ENCODE results near the gene GNG7. TPM values are rescaled to one million over a fixed set of nuclear protein-coding genes. Genes with fewer than 3 reads are reported as not detected.
A peak's percentile ranks its signal among the peaks of the same experiment; 100 is the strongest.

GNG7 gene
- 0.07 and 0.13 TPM in 2 replicates for total RNA-seq

DNA sequence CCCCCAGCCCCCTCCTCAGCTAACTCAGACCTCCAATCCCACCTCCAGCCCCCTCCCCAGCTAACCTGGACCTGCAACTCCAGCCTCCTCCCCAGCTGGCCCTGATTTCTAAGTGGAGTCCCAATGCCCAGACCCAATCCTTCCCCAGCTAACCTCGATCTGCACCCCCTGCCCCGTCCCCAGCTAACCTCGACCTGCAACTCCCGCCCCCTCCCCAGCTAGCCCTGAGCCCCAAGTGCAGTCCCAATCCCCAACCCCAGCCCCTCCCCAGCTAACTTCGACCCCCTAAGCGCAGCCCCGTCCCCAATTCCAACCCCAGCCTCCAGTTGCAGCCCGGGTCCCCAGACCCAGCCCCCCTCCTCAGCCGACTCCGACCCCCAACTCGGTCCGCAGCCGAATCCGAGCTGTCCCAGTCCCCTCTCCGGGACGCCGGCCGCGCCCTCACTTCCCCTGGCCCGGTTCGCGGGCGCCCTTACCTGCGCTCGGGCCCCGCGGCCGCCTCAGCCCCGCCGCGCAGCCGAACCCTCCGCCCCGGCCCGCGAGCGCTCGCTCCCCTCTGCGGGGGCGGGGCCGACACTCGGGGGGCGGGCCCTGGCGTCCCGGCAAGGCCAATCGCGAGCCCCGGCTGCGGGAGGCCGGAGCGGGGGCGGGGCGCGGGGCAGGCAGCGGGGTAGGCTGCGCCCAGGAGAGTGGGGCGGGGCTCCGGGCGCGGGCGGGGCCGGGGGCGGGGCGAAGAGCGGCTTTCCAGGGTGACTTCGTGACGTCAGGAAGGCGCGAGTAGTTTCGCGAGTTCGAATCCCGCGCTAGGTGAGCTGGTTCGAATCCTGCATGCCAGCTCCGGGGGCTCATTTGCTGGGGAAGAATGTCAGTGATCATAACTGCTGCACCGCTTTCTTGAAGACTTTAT lies at the start of gene GNG7:
GNG7 (minus strand) TSS at position 525 of the 907 bp plus-strand sequence. CDS start 182,006 bp downstream, outside the sequence.
- peak; percentile 88 for DNase-seq (ENCODE audit: low spot score)
- H3K9me3 Mint-ChIP-seq, result no peaks in the 10 kb centered on the region
- peak within 1 kb of the TSS; percentile 62 for H3K4me3 Mint-ChIP-seq
- intact Hi-C loops (cut with micrococcal nuclease), result loop anchor here (1.0 kb wide), 1 partner anchor 117 kb away; the partner anchor contains the start of gene ZNF554
- no peaks in the 10 kb centered on the region for H3K4me1 Mint-ChIP-seq (ENCODE audit: low read depth)
- H3K27ac Mint-ChIP-seq, result no peak within 1 kb of the TSS
- no peaks in the 10 kb centered on the region for H3K36me3 Mint-ChIP-seq (ENCODE audit: low read depth)
- peaks cover 6% of the 10 kb centered on the region for H3K27me3 Mint-ChIP-seq (ENCODE audit: insufficient read depth)

DNA sequence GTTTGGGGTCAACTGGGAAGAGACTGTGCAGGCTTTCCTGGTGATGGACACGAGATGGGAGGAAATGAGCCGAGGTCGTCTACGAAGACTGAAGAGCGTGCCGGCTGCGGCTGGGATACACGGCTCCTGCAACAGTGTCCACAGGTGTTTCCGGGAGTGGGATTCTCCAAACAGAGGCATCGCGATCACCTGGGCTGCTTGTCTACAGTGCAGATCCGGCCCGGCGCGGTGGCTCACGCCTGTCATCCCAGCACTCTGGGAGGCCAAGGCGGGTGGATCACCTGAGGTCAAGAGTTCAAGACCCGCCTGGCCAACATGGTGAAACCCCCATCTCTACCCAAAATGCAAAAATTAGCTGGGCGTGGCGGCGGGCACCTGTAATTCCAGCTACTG lies 48.9 kb upstream of the GNG7 start:
- Mint-ChIP-seq H3K4me3 (no peak overlapping the region), H3K4me1 (ENCODE audit: low read depth) (no peaks in the 10 kb centered on the region), H3K27me3 (ENCODE audit: insufficient read depth) (peaks cover 3% of the 10 kb centered on the region), H3K9me3 (no peaks in the 10 kb centered on the region), H3K27ac (no peak overlapping the region), H3K36me3 (ENCODE audit: low read depth) (peaks cover 8% of the 10 kb centered on the region)
- no peak for DNase-seq (ENCODE audit: low spot score)
- intact Hi-C loops (cut with micrococcal nuclease), result no loop called here

DNA sequence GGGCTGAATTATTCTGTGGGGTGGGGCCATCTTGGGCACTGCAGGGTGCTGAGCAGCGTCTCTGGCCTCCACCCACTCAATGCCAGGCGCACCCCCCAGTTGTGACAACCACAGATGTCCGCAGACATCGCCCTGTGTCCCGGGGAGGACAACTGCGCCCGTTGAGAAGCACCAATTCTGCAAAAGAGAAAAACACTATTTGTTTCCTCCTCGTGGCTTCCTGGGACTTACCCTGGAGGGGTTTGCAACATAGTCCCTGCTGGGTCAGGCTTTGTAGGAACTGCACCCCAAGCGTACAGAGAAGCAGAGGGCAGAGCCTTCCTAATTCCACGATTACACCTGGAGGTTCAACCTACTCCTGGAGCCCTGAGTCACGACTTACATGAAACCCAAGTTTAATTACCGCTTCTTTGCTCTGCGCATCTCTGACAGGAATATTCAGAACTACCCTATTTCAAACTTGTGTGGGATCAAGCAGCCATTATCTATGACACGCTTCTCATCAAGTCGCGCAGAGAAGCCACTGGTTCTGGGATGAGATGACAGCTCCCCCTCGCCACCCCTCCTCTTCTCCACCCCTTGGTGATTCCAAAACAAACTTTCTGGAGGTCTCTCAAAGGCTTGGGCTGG lies 48.4 kb upstream of the GNG7 start:
- peaks cover 6% of the 10 kb centered on the region for H3K36me3 Mint-ChIP-seq (ENCODE audit: low read depth)
- H3K27me3 Mint-ChIP-seq (ENCODE audit: insufficient read depth), result peaks cover 3% of the 10 kb centered on the region
- no peak overlapping the region for H3K4me3 Mint-ChIP-seq

GRCh38 chr19:2747349-2747748 lies 44.9 kb upstream of the GNG7 start:
- intact Hi-C loops (cut with micrococcal nuclease), result loop anchor here (10.0 kb wide), 1 partner anchor 273 kb away; the partner anchor contains the start of gene GADD45B
- no peak overlapping the region for H3K27ac Mint-ChIP-seq
- peaks cover 7% of the 10 kb centered on the region for H3K27me3 Mint-ChIP-seq (ENCODE audit: insufficient read depth)
- no peak overlapping the region for H3K4me3 Mint-ChIP-seq
- DNase-seq (ENCODE audit: low spot score), result no peak
- no peaks in the 10 kb centered on the region for H3K36me3 Mint-ChIP-seq (ENCODE audit: low read depth)
- no peaks in the 10 kb centered on the region for H3K4me1 Mint-ChIP-seq (ENCODE audit: low read depth)
- H3K9me3 Mint-ChIP-seq, result no peaks in the 10 kb centered on the region

More for the DNA sequence above, 48.4 kb upstream of the GNG7 start:
- H3K27ac Mint-ChIP-seq, result no peak overlapping the region
- no peak for DNase-seq (ENCODE audit: low spot score)
- no peaks in the 10 kb centered on the region for H3K9me3 Mint-ChIP-seq
- intact Hi-C loops (cut with micrococcal nuclease), result no loop called here
- no peaks in the 10 kb centered on the region for H3K4me1 Mint-ChIP-seq (ENCODE audit: low read depth)

DNA sequence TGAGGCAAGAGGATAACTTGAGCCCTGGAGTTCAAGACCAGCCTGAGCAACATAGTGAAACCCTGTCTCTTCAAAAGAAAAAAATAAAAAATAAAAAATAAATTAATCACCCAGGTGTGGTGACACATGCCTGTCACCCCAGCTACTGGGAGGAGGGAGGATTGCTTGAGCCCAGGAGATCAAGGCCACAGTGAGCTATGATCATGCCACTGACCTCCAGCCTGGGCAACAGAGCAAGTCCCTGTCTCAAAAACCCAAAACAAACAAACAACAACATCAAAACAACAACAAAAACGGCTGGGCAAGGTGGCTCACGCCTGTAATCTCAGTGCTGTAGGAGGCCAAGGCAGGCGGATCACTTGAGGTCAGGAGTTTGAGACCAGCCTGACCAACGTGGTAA lies 41.6 kb upstream of the GNG7 start:
- intact Hi-C loops (cut with micrococcal nuclease), result loop anchor here (10.0 kb wide), 1 partner anchor 269 kb away; the partner anchor contains the start of gene GADD45B
- Mint-ChIP-seq H3K9me3 (no peaks in the 10 kb centered on the region), H3K27me3 (ENCODE audit: insufficient read depth) (peaks cover 10% of the 10 kb centered on the region), H3K4me1 (ENCODE audit: low read depth) (peaks cover 3% of the 10 kb centered on the region), H3K27ac (no peak overlapping the region), H3K4me3 (no peak overlapping the region), H3K36me3 (ENCODE audit: low read depth) (peaks cover 3% of the 10 kb centered on the region)
- no peak for DNase-seq (ENCODE audit: low spot score)

- Mint-ChIP-seq H3K9me3 (no peaks in the 10 kb centered on the region), H3K36me3 (ENCODE audit: low read depth) (peaks cover 7% of the 10 kb centered on the region), H3K4me3 (no peak overlapping the region), H3K4me1 (ENCODE audit: low read depth) (peaks cover 9% of the 10 kb centered on the region), H3K27ac (no peak overlapping the region), H3K27me3 (ENCODE audit: insufficient read depth) (peaks cover 10% of the 10 kb centered on the region)
- intact Hi-C loops (cut with micrococcal nuclease), result loop anchor here (10.0 kb wide), 1 partner anchor 268 kb away; the partner anchor contains the start of gene GADD45B
- no peak for DNase-seq (ENCODE audit: low spot score)
Measured at GRCh38 chr19:2743099-2743498, 40.6 kb upstream of the GNG7 start.

DNA sequence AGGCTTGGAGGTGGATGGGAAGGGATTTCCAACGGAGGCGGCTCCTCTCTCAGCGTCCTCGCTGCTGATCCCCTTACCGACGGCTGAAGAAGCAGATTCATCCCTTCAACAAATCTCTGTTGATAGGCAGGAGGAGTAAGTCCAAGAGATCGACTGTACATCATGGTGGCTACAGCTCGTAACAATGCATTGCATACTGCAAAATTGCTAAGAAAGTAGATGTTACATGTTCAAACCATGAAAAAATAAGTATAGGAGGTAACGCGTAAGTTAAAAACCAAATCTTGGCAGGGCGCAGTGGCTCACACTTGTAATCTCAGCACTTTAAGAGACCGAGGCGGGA lies 37.8 kb upstream of the GNG7 start:
- Mint-ChIP-seq H3K9me3 (no peaks in the 10 kb centered on the region), H3K4me3 (peak overlapping the region; percentile 93), H3K27ac (no peak overlapping the region), H3K36me3 (ENCODE audit: low read depth) (peaks cover 24% of the 10 kb centered on the region), H3K4me1 (ENCODE audit: low read depth) (peaks cover 9% of the 10 kb centered on the region), H3K27me3 (ENCODE audit: insufficient read depth) (peaks cover 5% of the 10 kb centered on the region)
- intact Hi-C loops (cut with micrococcal nuclease), result loop anchor here (1.0 to 10.0 kb wide), 3 partner anchors 9 to 265 kb away; partner anchors contain the start of genes GADD45B and THOP1
- DNase-seq (ENCODE audit: low spot score), result no peak

GRCh38 chr19:2739602-2740313 lies 37.3 kb upstream of the GNG7 start, which contains the start of gene SLC39A3:
TSS of gene SLC39A3 (minus strand) at chr19:2740017. CDS start at chr19:2737257, 2,760 bp downstream.
- Mint-ChIP-seq H3K27me3 (ENCODE audit: insufficient read depth) (peaks cover 5% of the 10 kb centered on the region), H3K36me3 (ENCODE audit: low read depth) (peaks cover 26% of the 10 kb centered on the region), H3K4me3 (peak within 1 kb of the TSS; percentile 93), H3K4me1 (ENCODE audit: low read depth) (peaks cover 9% of the 10 kb centered on the region), H3K9me3 (no peaks in the 10 kb centered on the region), H3K27ac (peak within 1 kb of the TSS; percentile 87)
- intact Hi-C loops (cut with micrococcal nuclease), result loop anchor here (1.0 to 10.0 kb wide), 3 partner anchors 10 to 265 kb away; partner anchors contain the start of genes GADD45B and THOP1
- peak; percentile 98 for DNase-seq (ENCODE audit: low spot score)

DNA sequence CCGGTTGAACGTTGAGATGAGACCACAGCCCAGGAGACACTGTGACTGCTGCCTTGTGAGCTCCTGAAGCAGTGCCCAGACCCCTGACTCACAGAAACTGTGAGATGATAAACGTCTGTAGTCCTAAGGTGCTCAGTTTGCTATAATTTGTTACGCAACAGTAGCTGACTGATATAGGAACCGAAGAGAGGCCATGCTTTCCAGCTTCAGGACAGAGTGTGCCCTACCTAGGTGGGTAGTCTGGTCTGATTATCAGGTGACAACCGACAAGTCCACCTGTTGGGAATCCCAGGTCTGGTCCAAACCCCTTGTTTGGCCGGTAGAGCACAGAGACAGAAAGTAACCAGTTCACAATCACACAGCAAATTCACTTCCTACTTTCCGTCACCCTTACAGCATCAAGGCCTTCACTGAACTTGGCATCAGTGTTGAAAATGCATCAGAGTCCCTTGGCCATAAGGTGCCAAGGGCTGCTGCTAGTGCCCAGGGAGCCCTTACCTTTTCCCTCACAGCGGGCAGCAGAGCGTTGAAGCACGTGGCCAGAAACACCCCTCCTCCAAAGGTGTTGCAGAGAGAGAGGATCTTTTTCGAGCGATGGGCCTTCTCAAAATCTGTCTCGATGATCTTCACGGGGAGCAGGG lies 34.2 kb upstream of the GNG7 start:
- H3K9me3 Mint-ChIP-seq, result no peaks in the 10 kb centered on the region
- intact Hi-C loops (cut with micrococcal nuclease), result no loop called here
- no peak overlapping the region for H3K27ac Mint-ChIP-seq

GRCh38 chr19:2735374-2735773 lies 32.9 kb upstream of the GNG7 start:
- intact Hi-C loops (cut with micrococcal nuclease), result no loop called here
- Mint-ChIP-seq H3K27me3 (ENCODE audit: insufficient read depth) (no peaks in the 10 kb centered on the region), H3K36me3 (ENCODE audit: low read depth) (peaks cover 32% of the 10 kb centered on the region), H3K9me3 (no peaks in the 10 kb centered on the region), H3K4me1 (ENCODE audit: low read depth) (peaks cover 9% of the 10 kb centered on the region), H3K27ac (no peak overlapping the region), H3K4me3 (no peak overlapping the region)
- no peak for DNase-seq (ENCODE audit: low spot score)

More for the DNA sequence above, 34.2 kb upstream of the GNG7 start:
- Mint-ChIP-seq H3K4me3 (peak overlapping the region; percentile 19), H3K27me3 (ENCODE audit: insufficient read depth) (peaks cover under 1% of the 10 kb centered on the region), H3K4me1 (ENCODE audit: low read depth) (peaks cover 9% of the 10 kb centered on the region), H3K36me3 (ENCODE audit: low read depth) (peaks cover 32% of the 10 kb centered on the region)
- no peak for DNase-seq (ENCODE audit: low spot score)

- no peaks in the 10 kb centered on the region for H3K27me3 Mint-ChIP-seq (ENCODE audit: insufficient read depth)
- H3K4me1 Mint-ChIP-seq (ENCODE audit: low read depth), result peaks cover 9% of the 10 kb centered on the region
- H3K27ac Mint-ChIP-seq, result no peak overlapping the region
- no peak overlapping the region for H3K4me3 Mint-ChIP-seq
- intact Hi-C loops (cut with micrococcal nuclease), result no loop called here
- DNase-seq (ENCODE audit: low spot score), result no peak
- no peaks in the 10 kb centered on the region for H3K9me3 Mint-ChIP-seq
- peaks cover 32% of the 10 kb centered on the region for H3K36me3 Mint-ChIP-seq (ENCODE audit: low read depth)
Measured at GRCh38 chr19:2734589-2735288, 32.2 kb upstream of the GNG7 start.
